ENCODE data around the gene ZFP28.

GRCh38 chr19:56562766-56563165 lies 24.0 kb downstream of the ZFP28 start:
- no peak for TF ChIP-seq CTCF (IDR thresholded peaks at IDR 0.05)
- TF ChIP-seq POLR2A (IDR thresholded peaks at IDR 0.05; ENCODE audit: low read depth), result no peak
- TF ChIP-seq POLR2AphosphoS5 (IDR thresholded peaks at IDR 0.05), result no peak
- no peak for TF ChIP-seq EP300 (IDR thresholded peaks at IDR 0.05)

Data from esophagus muscularis mucosa (tissue), 4 donors.